GM12878 (cell line): ENCODE measurements around the gene MOK. TPM values are rescaled to one million over a fixed set of nuclear protein-coding genes. Genes with fewer than 3 reads are reported as not detected.

Experiments
- ATF7 ChIP-seq: fragments of 450-650 bp; IDR thresholded peaks from 2 replicates; pipeline ENCODE4 v1.6.1; 2016; ENCODE audit warnings: low read depth, mild to moderate bottlenecking
- CBFB ChIP-seq: IDR thresholded peaks from 2 replicates; pipeline ENCODE4 v1.6.1; 2016; ENCODE audit warnings: antibody characterized with exemption, low read depth
- EGR1 ChIP-seq, 2 experiments: IDR thresholded peaks; 1 replicate in 1 of 2; 2 replicates in 1 of 2; pipeline ENCODE4 v1.6.1; 2011 to 2012; ENCODE audit warnings: low read depth in 2 of 2, low read length in 2 of 2, borderline replicate concordance in 1 of 2, mild to moderate bottlenecking in 1 of 2, moderate library complexity in 1 of 2
- EP300 ChIP-seq, 2 experiments: fragments of 150-350 bp in 1 of 2; IDR thresholded peaks; 2 replicates each; pipeline ENCODE4 v1.6.1; 2011 to 2012; ENCODE audit warnings: low read depth in 2 of 2, low read length in 2 of 2, borderline replicate concordance in 1 of 2, improper control_type of control experiment in 1 of 2, inconsistent platforms in 1 of 2; ENCODE audit not compliant: control insufficient read depth in 1 of 2
- ETV6 ChIP-seq, 2 experiments: fragments of 450-650 bp in 1 of 2; IDR thresholded peaks in 1 of 2; conservative IDR thresholded peaks in 1 of 2; 2 replicates each; pipeline ENCODE4 v1.6.1; 2014; ENCODE audit warnings: antibody characterized with exemption in 1 of 2, borderline replicate concordance in 1 of 2, low read depth in 1 of 2, mild to moderate bottlenecking in 1 of 2, moderate library complexity in 1 of 2
- HDGF ChIP-seq: fragments of 450-650 bp; IDR thresholded peaks from 2 replicates; pipeline ENCODE4 v1.6.1; 2016; ENCODE audit warnings: antibody characterized with exemption
- IRF5 ChIP-seq: fragments of 450-650 bp; IDR thresholded peaks from 2 replicates; pipeline ENCODE4 v1.6.1; 2017; ENCODE audit warnings: borderline replicate concordance
- MEF2A ChIP-seq: IDR thresholded peaks from 2 replicates; pipeline ENCODE4 v1.6.1; 2011; ENCODE audit warnings: low read depth, mild to moderate bottlenecking, low read length, moderate library complexity; ENCODE audit not compliant: insufficient read depth
- MTA3 ChIP-seq: IDR thresholded peaks from 2 replicates; pipeline ENCODE4 v1.6.1; 2012; ENCODE audit warnings: low read length, inconsistent platforms, borderline replicate concordance
- NBN ChIP-seq: fragments of 450-650 bp; IDR thresholded peaks from 2 replicates; pipeline ENCODE4 v1.6.1; 2016
- NR2F1 ChIP-seq: fragments of 450-650 bp; conservative IDR thresholded peaks from 2 replicates; pipeline ENCODE4 v1.6.1; 2017; ENCODE audit warnings: mild to moderate bottlenecking
- RAD51 ChIP-seq: fragments of 450-650 bp; IDR thresholded peaks from 2 replicates; pipeline ENCODE4 v1.6.1; 2016; ENCODE audit warnings: moderate library complexity, mild to moderate bottlenecking, inconsistent platforms
- RELB ChIP-seq: fragments of 450-650 bp; IDR thresholded peaks from 2 replicates; pipeline ENCODE4 v1.6.1; 2017; ENCODE audit warnings: low read depth, mild to moderate bottlenecking, moderate library complexity
- RFX5 ChIP-seq: IDR thresholded peaks from 2 replicates; pipeline ENCODE4 v1.6.1; 2011; ENCODE audit warnings: low read depth, low read length, improper control_type of control experiment
- SKIL ChIP-seq: fragments of 450-650 bp; IDR thresholded peaks from 2 replicates; pipeline ENCODE4 v1.6.1; 2017; ENCODE audit warnings: mild to moderate bottlenecking, low read depth, inconsistent platforms; ENCODE audit not compliant: poor library complexity, severe bottlenecking
- SMARCA5 ChIP-seq: fragments of 450-650 bp; IDR thresholded peaks from 2 replicates; pipeline ENCODE4 v1.6.1; 2017; ENCODE audit warnings: mild to moderate bottlenecking
- USF1 ChIP-seq: IDR thresholded peaks from 2 replicates; pipeline ENCODE4 v1.6.1; 2011; ENCODE audit warnings: borderline replicate concordance, low read depth, mild to moderate bottlenecking, moderate library complexity, mixed read lengths, low read length; ENCODE audit not compliant: insufficient read depth; ENCODE audit errors: extremely low read length
- ZNF207 ChIP-seq: fragments of 450-650 bp; IDR thresholded peaks from 2 replicates; pipeline ENCODE4 v1.6.1; 2014; ENCODE audit warnings: antibody characterized with exemption, mild to moderate bottlenecking, borderline replicate concordance
- ZNF384 ChIP-seq: IDR thresholded peaks from 2 replicates; pipeline ENCODE4 v1.6.1; 2012; ENCODE audit warnings: low read depth, mild to moderate bottlenecking, low read length, improper control_type of control experiment, borderline replicate concordance
- polyA plus RNA-seq, 11 experiments: library from polyadenylated mRNA; depleted of rRNA in 4 of 11; unstranded in 6 of 11; stranded (reverse) in 5 of 11; fragments of >200 nt; fragmentation: Nextera tagmentation in 4 of 11; fragmentation: Illumina TruSeq in 1 of 11; extraction: Ambion mirVana in 4 of 11; extraction: Trizol in 1 of 11; gene quantifications; 1 replicate in 1 of 11; 2 replicates in 10 of 11; pipeline versions ENCODE4 v1.2.1 to v1.2.3, GENCODE V29; 2011 to 2016; ENCODE audit warnings: inconsistent platforms in 2 of 11, missing spikeins in 2 of 11, low read depth in 1 of 11
- total RNA-seq, 4 experiments: library from RNA; depleted of rRNA in 3 of 4; stranded (reverse); fragments of >200 nt in 3 of 4; fragmentation: Illumina TruSeq in 1 of 4; extraction: Trizol in 1 of 4; gene quantifications; 2 replicates each; pipeline versions ENCODE4 v1.2.1 to v1.2.3, GENCODE V29; 2013 to 2021
- TF ChIP-seq, protein P1 (sequence below), 3 experiments: IDR thresholded peaks in 2 of 3; conservative IDR thresholded peaks in 1 of 3; 2 replicates each; pipeline ENCODE4 v1.5.1; 2011; ENCODE audit warnings: low read depth in 3 of 3, low read length in 3 of 3, mild to moderate bottlenecking in 3 of 3, control low read depth in 2 of 3, moderate library complexity in 2 of 3, inconsistent platforms in 1 of 3, mixed read lengths in 1 of 3; ENCODE audit not compliant: control insufficient read depth in 2 of 3, insufficient read depth in 1 of 3; ENCODE audit errors: extremely low read depth in 1 of 3

MOK gene
- total and polyA plus RNA-seq, 10 of the 15 experiments (the other 5 are each of a cell fraction or from before 2014, with no cell fraction given) = 0.10 to 3.0 (median 1.4) TPM

DNA sequence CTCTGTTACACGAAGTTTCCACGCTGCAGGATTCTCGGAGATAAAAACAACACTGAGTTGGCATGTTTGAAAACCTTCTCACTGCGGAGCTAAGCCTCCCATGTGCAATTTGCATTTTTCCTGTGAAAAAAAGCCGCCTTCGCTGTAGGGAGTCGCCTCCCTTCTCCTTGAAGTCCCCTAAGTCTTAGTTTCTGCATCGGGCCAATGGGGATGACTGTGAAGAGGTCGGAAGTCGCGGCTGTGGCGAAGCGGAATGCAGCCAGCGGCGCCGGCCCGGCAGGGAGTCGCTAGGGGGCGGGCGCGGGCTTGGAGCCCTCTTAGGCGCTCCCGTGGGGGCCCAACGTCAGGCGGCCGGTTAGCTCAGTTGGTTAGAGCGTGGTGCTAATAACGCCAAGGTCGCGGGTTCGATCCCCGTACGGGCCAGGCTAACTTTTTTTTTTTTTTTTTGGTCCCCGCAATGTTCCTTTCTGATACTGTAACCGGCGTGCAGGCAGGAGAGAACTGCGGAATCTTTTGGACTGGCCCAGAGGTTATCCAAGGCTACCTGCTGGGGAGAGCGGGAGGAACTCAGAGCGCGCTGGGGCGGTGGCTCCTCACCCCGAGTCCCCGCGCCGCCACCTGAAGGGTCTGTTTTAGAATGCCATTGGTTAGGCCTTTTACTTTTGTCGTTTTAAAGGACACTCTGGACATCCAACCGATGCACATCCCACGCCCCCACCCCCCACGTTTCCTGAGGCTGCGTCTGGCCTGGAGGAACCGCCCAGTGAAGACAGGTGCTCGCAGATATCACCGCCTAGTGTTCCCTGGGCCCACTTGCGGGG is 12.0 kb upstream of the MOK start (continued):
- TF ChIP-seq RAD51 (no peak), EGR1 (IDR thresholded peaks at IDR 0.05; ENCODE audit: borderline replicate concordance in 1 of 2, low read depth in 2 of 2, low read length in 2 of 2) (0 out of 3 replicates have a peak, but pooled peaks of 1 of the 2 experiments have one; percentile 39), USF1 (no peak), IRF5 (no peak), ZNF207 (peak; percentile 83), NR2F1 (peak; percentile 86), HDGF (no peak), ETV6 (conservative IDR thresholded peaks at IDR 0.05 in 1 of 2, IDR thresholded peaks at IDR 0.05 in 1 of 2; ENCODE audit: borderline replicate concordance in 1 of 2, low read depth in 1 of 2) (no peak; a peak in 1 of 4 replicates), EP300 (IDR thresholded peaks at IDR 0.05; ENCODE audit: borderline replicate concordance in 1 of 2, control insufficient read depth in 1 of 2, low read depth in 2 of 2, low read length in 2 of 2) (peak in 1 of 2 experiments; percentile 45; a peak in 1 of 4 replicates), RELB (peak; percentile 44; the same call in 1 of the 2 replicates), ZNF384 (peak; percentile 75; the same call in 1 of the 2 replicates), RFX5 (peak; percentile 44; the same call in 1 of the 2 replicates), SMARCA5 (peak; percentile 98), MEF2A (0 out of 2 replicates have a peak, but pooled peaks have one; percentile 35), MTA3 (no peak), NBN (peak; percentile 96), SKIL (peak; percentile 57), ATF7 (peak; percentile 84), CBFB (no peak)
- TF ChIP-seq, protein P1, sequence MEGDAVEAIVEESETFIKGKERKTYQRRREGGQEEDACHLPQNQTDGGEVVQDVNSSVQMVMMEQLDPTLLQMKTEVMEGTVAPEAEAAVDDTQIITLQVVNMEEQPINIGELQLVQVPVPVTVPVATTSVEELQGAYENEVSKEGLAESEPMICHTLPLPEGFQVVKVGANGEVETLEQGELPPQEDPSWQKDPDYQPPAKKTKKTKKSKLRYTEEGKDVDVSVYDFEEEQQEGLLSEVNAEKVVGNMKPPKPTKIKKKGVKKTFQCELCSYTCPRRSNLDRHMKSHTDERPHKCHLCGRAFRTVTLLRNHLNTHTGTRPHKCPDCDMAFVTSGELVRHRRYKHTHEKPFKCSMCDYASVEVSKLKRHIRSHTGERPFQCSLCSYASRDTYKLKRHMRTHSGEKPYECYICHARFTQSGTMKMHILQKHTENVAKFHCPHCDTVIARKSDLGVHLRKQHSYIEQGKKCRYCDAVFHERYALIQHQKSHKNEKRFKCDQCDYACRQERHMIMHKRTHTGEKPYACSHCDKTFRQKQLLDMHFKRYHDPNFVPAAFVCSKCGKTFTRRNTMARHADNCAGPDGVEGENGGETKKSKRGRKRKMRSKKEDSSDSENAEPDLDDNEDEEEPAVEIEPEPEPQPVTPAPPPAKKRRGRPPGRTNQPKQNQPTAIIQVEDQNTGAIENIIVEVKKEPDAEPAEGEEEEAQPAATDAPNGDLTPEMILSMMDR (IDR thresholded peaks at IDR 0.05 in 2 of 3, conservative IDR thresholded peaks at IDR 0.05 in 1 of 3; ENCODE audit: control insufficient read depth in 2 of 3, extremely low read depth in 1 of 3, insufficient read depth in 1 of 3, low read depth in 3 of 3, low read length in 3 of 3) = peak; percentile 84 to 93 (median 89)
